Prostate gland (tissue), 2 donors: Measurements from ENCODE around the gene FBXO8.

ENCODE experiments used
- CTCF ChIP-seq, 4 experiments: fragments of 200-600 bp in 2 of 4; fragments of 450-650 bp in 2 of 4; sonication (generic) in 2 of 4; IDR thresholded peaks; 1 replicate in 3 of 4; 2 replicates in 1 of 4; pipeline ENCODE4 v1.5.1; 2016 to 2019; ENCODE audit warnings: antibody characterized with exemption in 4 of 4, mild to moderate bottlenecking in 2 of 4, moderate library complexity in 2 of 4
- POLR2A ChIP-seq: fragments of 450-650 bp; IDR thresholded peaks from one replicate; pipeline ENCODE4 v1.6.1; 2016; ENCODE audit warnings: antibody characterized with exemption, mild to moderate bottlenecking

- TF ChIP-seq CTCF (IDR thresholded peaks at IDR 0.05) (no peak), POLR2A (no peak)
Observed at GRCh38 chr4:174211622-174212044, 71.8 kb downstream of the FBXO8 start.
